ENCODE results near the gene LIPE. TPM values are rescaled to one million over a fixed set of nuclear protein-coding genes. Genes with fewer than 3 reads are reported as not detected.

LIPE gene
- total RNA-seq, 1 experiment from 2014 or later = 2.1 TPM

DNA sequence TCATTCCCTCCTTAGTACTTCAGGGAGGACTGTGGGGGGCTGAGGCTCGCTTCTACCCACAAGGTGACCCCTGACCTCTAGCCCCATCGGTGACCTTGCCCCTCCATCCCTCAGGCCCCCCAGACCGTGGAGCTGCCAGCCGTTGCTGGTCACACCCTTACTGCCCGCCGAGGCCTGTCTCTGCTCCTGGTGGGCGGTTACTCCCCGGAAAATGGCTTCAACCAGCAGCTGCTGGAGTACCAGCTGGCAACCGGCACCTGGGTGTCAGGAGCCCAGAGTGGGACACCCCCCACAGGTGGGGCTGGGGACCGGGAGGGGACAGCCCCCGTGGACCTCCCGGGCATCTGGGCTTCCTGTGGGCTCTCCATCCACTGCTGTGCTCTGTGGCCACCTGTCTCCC lies 69.9 kb downstream of the LIPE start:
- no peaks in the 10 kb centered on the region for H3K4me1 ChIP-seq (ENCODE audit: insufficient read depth, low read length)
- H2AFZ ChIP-seq (ENCODE audit: low read length) = no peak overlapping the region
- intact Hi-C loops (cut with micrococcal nuclease) = no loop called here
- no peaks in the 10 kb centered on the region for H3K9me2 ChIP-seq (replicated peaks; ENCODE audit: low read length)
- no peak overlapping the region for H3K4me3 ChIP-seq (ENCODE audit: low read length)
- CTCF ChIA-PET = no interaction called here
- H3K79me2 ChIP-seq (ENCODE audit: low read length) = no peaks in the 10 kb centered on the region
- no peak for TF ChIP-seq EZH2 (IDR thresholded peaks at IDR 0.05; ENCODE audit: low read length, unreplicated experiment)
- TF ChIP-seq, protein P1, sequence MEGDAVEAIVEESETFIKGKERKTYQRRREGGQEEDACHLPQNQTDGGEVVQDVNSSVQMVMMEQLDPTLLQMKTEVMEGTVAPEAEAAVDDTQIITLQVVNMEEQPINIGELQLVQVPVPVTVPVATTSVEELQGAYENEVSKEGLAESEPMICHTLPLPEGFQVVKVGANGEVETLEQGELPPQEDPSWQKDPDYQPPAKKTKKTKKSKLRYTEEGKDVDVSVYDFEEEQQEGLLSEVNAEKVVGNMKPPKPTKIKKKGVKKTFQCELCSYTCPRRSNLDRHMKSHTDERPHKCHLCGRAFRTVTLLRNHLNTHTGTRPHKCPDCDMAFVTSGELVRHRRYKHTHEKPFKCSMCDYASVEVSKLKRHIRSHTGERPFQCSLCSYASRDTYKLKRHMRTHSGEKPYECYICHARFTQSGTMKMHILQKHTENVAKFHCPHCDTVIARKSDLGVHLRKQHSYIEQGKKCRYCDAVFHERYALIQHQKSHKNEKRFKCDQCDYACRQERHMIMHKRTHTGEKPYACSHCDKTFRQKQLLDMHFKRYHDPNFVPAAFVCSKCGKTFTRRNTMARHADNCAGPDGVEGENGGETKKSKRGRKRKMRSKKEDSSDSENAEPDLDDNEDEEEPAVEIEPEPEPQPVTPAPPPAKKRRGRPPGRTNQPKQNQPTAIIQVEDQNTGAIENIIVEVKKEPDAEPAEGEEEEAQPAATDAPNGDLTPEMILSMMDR (conservative IDR thresholded peaks at IDR 0.05; ENCODE audit: low read depth, low read length) = no peak
- TF ChIP-seq EZH2phosphoT487 (IDR thresholded peaks at IDR 0.05; ENCODE audit: borderline replicate concordance, low read length) = no peak
- no peak overlapping the region for H3K4me2 ChIP-seq (ENCODE audit: low read length)
- POLR2A ChIA-PET (ENCODE audit: unreplicated experiment) = no interaction called here
- H4K20me1 ChIP-seq (ENCODE audit: low read length) = no peaks in the 10 kb centered on the region
- no peak overlapping the region for H3K9ac ChIP-seq (ENCODE audit: low read length)
- no peaks in the 10 kb centered on the region for H3F3A ChIP-seq (ENCODE audit: low read length, unreplicated experiment)
- BruUV-seq (replicated peaks) = no TSS peak
- H3K27me3 ChIP-seq (ENCODE audit: low read length) = no peaks in the 10 kb centered on the region
- no peaks in the 10 kb centered on the region for H3K9me3 ChIP-seq (ENCODE audit: low read length)
- ATAC-seq (no peak), DNase-seq (no peak)
- H3K36me3 ChIP-seq (ENCODE audit: low read depth, low read length) = no peaks in the 10 kb centered on the region
- no peak overlapping the region for H3K27ac ChIP-seq (ENCODE audit: low read length)

- Histone ChIP-seq H3K27me3 (ENCODE audit: low read length) (no peaks in the 10 kb centered on the region), H3K9me2 (replicated peaks; ENCODE audit: low read length) (no peaks in the 10 kb centered on the region), H3K9me3 (ENCODE audit: low read length) (no peaks in the 10 kb centered on the region), H3K79me2 (ENCODE audit: low read length) (no peaks in the 10 kb centered on the region), H3K4me2 (ENCODE audit: low read length) (no peak overlapping the region), H3F3A (ENCODE audit: low read length, unreplicated experiment) (no peaks in the 10 kb centered on the region), H3K36me3 (ENCODE audit: low read depth, low read length) (no peaks in the 10 kb centered on the region), H3K27ac (ENCODE audit: low read length) (no peak overlapping the region), H3K4me3 (ENCODE audit: low read length) (no peak overlapping the region), H2AFZ (ENCODE audit: low read length) (no peak overlapping the region), H3K4me1 (ENCODE audit: insufficient read depth, low read length) (no peaks in the 10 kb centered on the region), H4K20me1 (ENCODE audit: low read length) (no peaks in the 10 kb centered on the region), H3K9ac (ENCODE audit: low read length) (no peak overlapping the region)
- no peak for ATAC-seq
- intact Hi-C loops (cut with micrococcal nuclease) = no loop called here
- DNase-seq = no peak
- ChIA-PET CTCF (no interaction called here), POLR2A (ENCODE audit: unreplicated experiment) (no interaction called here)
- TF ChIP-seq EZH2 (IDR thresholded peaks at IDR 0.05; ENCODE audit: low read length, unreplicated experiment) (no peak), EZH2phosphoT487 (IDR thresholded peaks at IDR 0.05; ENCODE audit: borderline replicate concordance, low read length) (no peak)
- TF ChIP-seq, protein P1 (conservative IDR thresholded peaks at IDR 0.05; ENCODE audit: low read depth, low read length) = no peak
- BruUV-seq (replicated peaks) = no TSS peak
These were observed 70.5 kb downstream of the LIPE start for GRCh38 chr19:42356686-42357085.

- Histone ChIP-seq H3K4me2 (ENCODE audit: low read length) (no peak overlapping the region), H3K9me2 (replicated peaks; ENCODE audit: low read length) (no peaks in the 10 kb centered on the region), H3K36me3 (ENCODE audit: low read depth, low read length) (no peaks in the 10 kb centered on the region), H3K9ac (ENCODE audit: low read length) (no peak overlapping the region), H3F3A (ENCODE audit: low read length, unreplicated experiment) (no peaks in the 10 kb centered on the region), H3K27me3 (ENCODE audit: low read length) (no peaks in the 10 kb centered on the region), H4K20me1 (ENCODE audit: low read length) (no peaks in the 10 kb centered on the region), H3K9me3 (ENCODE audit: low read length) (no peaks in the 10 kb centered on the region), H3K27ac (ENCODE audit: low read length) (no peak overlapping the region), H3K4me3 (ENCODE audit: low read length) (no peak overlapping the region), H3K79me2 (ENCODE audit: low read length) (no peaks in the 10 kb centered on the region), H2AFZ (ENCODE audit: low read length) (no peak overlapping the region), H3K4me1 (ENCODE audit: insufficient read depth, low read length) (no peaks in the 10 kb centered on the region)
- DNase-seq (no peak), ATAC-seq (no peak)
- ChIA-PET POLR2A (ENCODE audit: unreplicated experiment) (no interaction called here), CTCF (no interaction called here)
- BruUV-seq (replicated peaks) = no TSS peak
- intact Hi-C loops (cut with micrococcal nuclease) = no loop called here
- no peak for TF ChIP-seq EZH2 (IDR thresholded peaks at IDR 0.05; ENCODE audit: low read length, unreplicated experiment)
- no peak for TF ChIP-seq EZH2phosphoT487 (IDR thresholded peaks at IDR 0.05; ENCODE audit: borderline replicate concordance, low read length)
- TF ChIP-seq, protein P1 (conservative IDR thresholded peaks at IDR 0.05; ENCODE audit: low read depth, low read length) = no peak
These were observed 71.3 kb downstream of the LIPE start for GRCh38 chr19:42355896-42356295.

Measured in PC-3 (cell line).